T-helper 22 cell (primary cell): ENCODE data around the gene MIGA1.
"Not testable (repeated sequence)": the region's sequence is repeated elsewhere in the genome, so short reads cannot be mapped to it uniquely, and the experiment has no call there.

ENCODE experiments used
- DNase-seq: peaks from one replicate; pipeline ENCODE4 v3.0.0-alpha.2; 2020; ENCODE audit warnings: low read depth

The MIGA1 gene

DNA sequence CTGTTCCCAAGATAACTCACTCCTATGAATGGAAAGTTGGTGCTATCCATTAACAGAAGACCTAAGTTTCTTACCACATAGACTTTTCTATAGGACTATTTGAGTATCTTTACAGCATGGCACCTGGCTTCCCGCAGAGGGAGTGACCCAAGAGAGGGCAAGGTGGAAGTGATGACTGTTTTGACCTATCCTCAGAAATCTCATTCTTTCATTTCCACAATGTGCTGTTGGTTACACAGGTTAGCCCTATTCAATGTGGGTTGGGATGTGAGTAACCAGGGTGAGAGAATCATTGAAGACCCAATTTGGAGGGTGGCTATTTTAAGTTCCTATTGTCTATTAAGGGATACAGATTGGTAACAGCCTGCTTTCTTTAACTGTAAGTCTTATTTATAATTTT lies 70.6 kb downstream of the MIGA1 start:
- no peak for DNase-seq

DNA sequence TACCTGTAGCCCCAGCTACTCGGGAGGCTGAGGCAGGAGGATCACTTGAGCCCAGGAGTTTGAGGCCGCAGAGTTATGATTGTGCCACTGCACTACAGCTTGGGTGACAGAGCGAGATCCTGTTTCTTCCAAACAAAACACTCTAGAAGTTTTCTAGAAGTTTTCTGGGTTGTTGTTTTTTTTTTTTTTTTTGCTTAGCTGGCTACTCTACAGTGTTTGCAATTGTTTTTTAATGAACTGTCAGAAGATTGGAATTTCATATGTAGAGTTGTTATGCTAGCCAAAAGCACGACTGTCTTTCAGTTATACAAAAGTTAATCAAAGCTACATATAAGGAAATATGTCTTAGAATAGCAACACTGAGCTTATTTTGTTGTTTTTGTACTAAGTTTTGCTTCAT lies 78.1 kb downstream of the MIGA1 start:
- DNase-seq: no peak

DNA sequence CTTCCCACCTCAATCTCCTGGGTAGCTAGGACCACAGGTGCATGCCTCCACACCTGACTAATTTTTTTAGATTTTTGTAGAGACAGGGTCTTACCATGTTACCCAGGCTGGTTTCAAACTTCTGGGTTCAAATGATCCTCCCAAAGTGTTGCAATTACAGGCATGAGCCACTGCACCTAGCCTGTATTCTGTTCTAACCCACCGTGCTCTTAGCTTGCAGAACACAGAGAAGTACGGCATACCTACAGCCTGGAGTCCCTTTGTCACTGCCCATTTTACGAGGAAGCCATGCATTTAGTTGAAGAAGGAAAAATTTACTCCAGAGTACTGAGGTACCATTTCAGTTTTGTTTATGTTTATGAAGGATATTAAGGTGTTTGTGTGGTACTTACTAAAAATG lies 79.3 kb downstream of the MIGA1 start:
- no peak for DNase-seq

DNA sequence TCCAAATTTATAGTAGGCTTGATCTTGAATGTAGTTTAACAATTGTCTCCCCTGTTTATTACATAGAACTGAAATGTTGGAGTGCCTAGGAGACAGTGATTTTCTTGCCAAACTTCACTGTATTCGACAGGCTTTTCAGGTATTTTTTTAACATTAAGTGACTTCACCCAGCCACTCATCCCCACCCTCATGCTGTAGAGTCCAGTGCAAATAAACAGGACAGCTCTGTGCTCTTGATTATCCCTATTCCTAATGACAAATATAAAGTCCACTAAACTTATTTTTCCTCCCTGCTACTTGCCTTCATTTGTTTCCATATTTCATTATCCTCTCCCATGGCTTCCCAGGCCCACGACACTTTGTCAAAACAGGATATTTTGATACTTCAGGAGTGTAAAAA lies 79.8 kb downstream of the MIGA1 start:
- no peak for DNase-seq

DNA sequence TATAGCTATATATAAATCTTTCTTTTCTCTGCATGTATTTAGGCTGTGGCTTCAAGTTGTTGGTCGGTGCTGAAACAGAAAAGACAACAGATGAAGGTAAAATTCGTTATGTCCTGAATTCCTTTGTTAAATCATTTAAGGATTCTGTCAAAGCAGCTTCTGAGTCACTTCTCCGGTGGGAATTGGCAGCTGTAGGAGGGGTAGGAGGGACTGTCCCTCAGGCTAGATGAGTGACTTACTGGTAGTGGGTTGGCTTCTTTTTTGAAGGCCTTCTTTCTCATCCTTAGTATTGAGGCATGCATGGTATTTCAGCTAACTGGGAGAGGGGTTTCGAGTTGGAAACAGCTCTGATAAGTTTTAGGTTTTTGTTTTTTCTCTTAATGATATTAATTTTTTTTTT lies 86.8 kb downstream of the MIGA1 start:
- DNase-seq: no peak

DNA sequence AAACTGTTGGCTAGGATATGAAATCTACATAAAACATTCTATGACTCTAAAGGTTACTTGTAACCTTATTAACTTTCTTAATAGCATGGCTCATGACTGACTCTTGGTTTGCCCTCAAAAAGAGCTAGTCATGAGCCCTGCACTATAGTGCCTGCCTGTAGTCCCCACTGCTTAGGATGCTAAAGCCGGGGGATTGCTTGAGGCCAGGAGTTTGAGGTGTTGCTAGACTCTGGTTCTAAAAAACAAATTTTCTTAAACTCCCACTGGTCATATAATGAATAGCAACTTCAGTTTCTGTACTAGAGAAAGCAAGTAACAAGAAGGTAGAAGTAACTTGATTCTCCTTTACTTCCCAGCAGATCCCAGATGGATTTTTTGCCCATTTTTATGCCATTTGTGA lies 93.2 kb downstream of the MIGA1 start:
- no peak for DNase-seq

DNA sequence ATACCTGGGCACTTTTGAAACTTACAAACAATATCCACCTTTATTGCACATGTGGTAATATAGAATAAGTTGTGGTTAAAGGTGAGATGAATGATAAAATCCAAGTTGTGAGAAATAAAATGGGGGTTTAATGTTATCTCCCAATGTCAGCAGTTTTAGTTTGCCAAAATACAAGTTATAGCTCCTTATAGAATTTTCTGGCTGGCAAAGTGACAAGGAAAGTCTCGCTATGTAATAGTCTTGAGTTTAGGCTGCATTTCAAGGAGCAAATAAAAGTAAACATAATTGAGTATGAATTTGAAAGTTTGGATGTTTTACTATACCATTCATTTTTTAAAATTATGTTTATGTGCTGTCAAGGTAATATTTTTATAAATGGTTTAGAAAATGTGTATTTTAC lies 94.0 kb downstream of the MIGA1 start:
- no peak for DNase-seq

DNA sequence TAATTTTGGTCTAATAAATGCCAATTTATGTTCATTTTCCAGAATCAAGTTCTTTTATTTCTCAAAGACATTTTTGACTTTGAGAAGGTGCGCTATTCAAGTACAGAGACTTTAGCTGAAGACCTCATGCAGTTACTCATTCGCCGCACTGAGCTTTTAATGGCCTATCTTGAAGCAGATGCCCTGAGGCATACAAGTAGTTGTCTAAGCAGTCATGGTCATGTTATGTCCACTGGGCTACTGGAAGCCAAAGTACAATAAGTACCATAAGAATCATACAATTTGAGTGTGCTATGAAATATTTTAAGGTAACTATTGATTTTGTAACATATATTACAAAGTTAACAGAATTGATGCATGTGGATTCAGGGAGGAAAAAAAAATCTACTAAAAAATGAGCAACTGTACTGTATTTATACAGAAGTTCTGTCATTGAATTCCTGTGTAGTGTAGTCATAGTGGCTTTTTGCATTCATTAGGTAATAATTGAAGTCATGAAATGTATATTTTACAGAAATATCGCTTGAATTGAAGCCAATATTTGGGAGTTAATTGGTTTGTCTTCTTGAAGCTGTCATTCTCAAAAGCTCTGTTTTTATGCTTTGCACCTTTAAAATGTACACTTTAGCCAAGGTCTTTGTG lies 95.5 kb downstream of the MIGA1 start:
- no peak for DNase-seq

DNA sequence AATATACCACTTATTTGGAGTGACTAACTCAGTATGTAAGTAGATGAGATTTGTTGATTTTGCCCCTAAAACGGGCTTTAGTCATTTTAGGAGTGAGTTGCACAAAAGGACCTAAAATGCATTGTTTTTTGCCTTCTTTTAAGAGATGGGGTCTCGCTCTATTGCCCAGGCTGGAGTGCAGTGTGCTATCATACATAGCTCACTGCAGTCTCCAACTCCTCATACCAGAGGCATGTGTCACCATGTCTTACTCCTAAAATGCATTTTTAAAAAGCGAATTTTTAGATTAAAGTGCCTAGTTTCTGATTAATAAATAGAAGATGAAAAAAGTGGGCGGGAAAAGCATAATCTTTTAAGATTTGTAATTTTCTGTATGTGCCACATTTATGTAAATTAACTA lies 97.4 kb downstream of the MIGA1 start:
- DNase-seq: no peak

DNA sequence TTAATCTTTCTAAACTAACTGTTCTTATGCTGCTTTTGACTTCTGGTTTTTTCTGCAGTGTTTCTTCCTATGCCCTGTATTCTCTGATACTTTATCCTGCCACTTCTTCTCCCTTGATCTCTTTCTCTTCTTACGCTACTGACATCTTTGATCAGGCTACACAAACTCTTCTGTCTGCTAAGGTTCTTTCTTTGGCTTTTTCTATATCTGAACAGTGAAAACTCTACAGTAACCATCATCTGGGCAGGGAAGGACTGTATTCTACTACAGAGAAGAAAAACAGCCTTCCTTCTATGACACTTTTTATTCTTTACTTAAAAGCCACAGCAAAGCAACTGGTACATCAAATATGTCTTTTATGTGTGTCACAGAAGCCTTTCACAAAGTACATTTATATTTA lies 101.6 kb downstream of the MIGA1 start:
- DNase-seq: no peak

DNA sequence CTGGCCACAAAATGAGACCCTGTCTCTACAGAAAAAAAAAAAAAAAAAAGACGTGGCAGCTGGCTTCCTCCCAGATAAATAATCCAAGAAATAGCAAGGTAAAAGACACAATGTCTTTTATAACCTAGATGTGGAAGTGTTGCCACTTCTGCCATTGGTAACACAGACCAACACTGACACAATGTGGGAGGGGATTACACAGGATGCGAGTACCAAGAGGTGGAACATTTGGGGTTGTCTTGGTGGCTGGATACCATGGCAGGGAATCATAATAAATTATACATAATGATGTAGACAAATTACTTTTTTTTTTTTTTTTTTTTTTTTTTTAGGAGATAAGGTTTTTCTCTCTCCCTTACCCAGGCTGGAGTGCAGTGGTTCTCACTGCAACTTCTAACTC lies 103.0 kb downstream of the MIGA1 start:
- no peak for DNase-seq

DNA sequence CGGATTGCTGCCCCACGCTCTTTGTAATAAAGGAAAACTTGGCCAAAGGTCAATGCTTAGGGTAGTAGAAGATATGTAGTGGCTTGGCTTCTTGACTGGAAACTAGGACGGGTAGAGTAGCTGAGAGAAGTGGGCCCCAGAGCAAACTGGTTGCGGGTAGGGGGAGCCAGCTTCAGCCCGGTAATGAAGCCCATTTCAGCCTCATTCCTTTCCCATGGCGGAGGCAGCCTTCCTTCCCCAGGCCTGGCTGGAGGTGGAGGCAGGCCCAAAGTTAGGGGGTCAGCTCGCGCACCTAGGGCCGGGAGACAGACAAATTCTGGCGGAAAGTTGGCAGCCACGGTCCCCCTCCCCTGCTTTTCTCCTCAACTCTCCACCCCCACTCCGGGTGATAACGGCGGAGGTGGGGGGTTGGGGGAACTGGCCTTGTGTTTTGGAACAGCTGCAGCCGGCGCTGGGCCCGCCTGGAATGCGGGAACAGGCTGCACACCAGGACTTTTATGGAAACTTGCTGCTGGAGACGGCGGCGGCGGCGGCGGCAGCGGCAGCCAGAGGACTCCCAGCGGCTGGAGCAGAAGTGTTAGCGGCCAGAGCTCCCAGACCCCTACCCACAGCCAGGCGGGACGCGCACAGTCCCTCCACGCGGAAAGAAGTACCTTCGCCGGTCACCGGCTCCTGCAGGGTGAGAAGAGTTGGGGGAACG lies 108.8 kb downstream of the MIGA1 start, which contains the start of gene NEXN:
Gene NEXN, plus strand, starts transcription at position 544 of the 700 bp plus-strand sequence. CDS start 27,483 bp downstream, outside the sequence.
- DNase-seq: no peak

DNA sequence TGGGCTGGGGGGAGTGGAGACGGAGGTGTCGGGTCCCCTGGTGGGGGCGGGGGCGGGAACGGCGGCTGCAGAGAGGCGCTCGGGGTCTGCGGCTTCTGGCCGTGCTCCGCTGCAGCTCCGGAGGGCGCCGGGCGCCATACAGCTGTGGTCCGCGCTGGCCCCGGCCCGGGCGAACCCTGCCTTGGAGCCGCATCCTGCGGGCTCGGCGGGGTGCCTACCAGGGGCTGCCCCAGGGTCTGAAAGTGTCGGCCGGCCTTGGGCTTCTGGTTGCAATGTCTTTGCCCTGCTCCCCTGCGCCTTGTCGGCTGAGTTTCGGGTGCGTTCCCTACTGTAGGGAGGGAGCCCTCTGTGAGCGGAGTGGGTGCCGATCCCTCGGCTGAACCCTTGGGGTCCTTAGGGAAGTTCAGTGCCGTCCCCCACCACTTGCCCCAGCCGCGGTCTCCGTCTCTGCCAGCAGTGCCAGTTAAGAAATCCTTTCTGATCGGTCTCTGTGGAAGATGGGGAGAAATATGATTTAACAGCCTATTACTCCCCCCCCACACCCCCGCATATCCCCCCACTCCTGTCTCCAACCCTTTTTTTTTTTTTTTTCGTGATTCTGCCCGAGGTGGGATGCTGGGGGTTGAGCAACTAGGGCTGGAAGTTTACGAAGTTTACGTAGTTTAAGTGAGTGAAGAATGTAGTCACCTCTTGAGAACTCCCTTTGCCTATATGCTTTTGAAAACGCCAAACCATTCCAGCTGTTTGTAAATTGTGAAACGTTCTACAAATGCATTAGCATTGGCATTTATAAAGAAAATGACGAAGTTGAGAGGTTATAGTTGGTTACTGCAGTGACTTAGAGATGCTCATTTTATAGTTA lies 109.6 kb downstream of the MIGA1 start:
- DNase-seq: no peak

DNA sequence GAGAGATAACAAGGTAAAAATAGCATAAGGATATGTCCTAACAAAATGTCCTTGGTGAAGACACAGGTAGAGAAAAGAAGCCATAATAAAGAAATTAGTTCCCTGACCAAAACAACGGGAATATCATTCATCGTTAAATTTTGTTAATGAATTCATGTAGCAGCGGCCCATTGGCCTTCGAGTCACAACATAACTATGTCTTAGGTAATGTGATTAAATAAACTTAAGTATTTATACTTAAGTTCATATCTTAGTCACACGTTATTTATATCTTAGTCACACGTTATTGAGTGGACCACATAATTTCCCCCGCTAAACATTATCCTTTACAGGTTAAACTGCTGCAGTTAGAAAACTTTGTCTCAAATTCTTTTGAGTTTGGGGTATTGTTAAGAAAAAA lies 110.2 kb downstream of the MIGA1 start:
- DNase-seq: no peak

DNA sequence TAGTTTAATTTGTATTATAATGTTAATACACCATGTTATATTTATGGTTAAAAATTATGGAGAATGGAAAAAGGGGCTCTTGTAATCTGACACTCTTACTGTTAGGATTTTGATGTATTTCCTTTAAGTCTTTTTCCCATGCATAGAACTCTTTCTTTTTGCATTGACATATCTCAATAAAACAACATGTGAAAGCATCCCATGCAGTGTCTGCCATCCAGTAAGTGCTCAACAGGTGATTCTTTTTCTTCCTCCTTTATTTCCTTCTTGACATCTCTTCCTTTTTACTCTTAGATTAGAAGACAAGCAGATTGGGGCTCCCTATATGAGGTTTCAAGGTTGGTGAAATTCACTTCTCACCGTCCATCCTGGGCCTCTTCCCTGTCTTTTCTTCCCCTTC lies 111.8 kb downstream of the MIGA1 start:
- no peak for DNase-seq

DNA sequence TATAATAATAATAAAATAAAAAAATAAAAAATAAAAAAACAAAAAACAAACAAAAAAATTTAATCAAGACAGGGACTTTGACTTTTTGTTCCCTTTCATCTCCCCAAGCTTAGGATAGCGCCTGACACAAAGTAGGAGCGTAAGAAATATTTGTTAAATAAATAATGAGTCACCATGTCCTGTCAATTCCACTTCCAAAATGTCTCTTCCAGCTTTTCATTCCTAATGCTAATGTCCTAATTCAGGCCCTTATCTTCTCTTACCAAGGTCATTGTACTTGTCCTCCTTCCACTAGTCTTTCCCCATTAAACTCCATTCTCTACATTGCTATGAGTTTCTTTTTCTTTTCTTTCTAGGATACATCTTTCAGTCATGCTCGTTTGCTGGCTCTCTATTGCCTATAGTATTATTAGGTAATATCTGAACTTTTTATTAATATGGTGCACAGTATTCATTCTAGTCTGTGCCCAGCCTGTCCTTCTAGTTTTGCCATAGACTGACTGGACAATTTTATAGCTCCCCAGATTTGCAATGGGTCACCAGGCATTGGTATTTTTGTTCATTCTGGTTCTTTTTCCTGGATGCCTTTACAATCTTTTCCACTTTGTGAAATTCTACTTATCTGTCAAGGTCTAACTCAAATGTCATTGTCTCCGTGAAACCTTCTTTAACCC lies 120.3 kb downstream of the MIGA1 start:
- no peak for DNase-seq

DNA sequence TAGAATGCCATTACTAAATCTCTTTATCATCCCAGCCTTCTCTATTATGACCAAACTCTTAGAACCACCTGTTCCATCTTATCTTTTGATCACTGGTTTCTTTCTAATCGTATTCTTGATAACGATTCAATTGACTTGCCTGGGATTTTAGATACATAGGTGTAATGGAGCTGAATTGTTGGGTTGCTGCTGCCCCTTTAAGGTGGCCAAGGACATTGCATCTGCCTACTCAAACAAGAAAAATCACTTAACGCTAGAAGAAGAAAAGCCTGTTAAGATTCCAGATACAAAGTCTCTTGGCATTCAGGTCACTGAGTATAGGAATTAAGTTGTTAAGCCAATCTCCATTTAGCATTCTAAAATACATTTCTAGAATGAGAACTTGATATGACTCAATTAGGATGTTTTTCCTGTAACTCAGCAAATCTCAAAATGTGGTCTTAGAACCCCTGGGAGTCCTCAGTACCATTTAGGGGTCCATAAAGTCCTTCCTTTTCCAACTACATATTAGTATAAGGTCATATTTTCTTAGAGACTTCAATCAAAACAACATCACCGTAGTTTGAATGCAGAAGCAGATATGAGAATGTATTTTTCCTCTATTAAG lies 121.3 kb downstream of the MIGA1 start:
- DNase-seq: no peak

DNA sequence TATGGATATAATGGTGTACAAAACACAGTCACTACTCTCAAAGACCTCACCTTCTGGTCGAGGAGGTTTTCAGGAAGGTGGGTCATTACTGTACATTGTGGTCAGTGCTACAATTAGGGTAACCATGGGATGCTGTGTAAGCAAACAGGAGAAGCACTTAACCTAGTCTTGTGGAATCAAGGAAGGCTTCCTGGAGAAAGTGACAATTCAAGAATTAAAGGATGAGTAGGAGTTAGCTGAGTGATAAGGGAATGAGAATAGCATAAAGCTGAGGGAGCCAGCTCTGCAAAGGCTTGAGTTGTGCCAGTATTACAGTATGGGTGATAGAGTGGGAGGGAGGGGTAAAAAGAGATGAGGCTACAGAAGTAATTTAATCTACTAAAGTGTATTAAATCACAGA lies 126.2 kb downstream of the MIGA1 start:
- DNase-seq: no peak

DNA sequence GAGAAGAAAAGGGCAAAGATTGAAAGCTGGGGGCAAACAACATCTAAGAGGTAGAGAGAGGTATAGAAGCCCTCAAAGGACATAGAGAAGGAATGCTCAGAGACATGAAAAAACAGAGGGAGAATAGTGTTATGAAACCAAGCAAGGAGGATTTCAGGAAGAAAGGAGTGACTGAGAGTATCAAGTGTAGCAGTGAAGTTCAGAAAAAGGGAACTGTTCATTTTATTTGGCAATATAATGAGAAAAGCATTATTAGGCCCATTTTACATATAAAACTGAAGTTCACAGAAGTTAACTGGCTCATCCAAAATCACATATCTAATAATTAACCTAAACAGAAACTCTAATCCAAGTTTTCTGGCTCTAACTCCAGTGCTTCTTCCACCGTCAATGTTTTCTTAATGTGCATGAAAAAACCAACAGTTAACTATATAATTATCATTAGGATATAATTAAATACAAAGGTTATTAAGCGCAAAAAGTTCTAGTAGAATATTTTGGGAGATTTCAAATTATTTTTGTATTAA lies 126.6 kb downstream of the MIGA1 start:
- DNase-seq: no peak

DNA sequence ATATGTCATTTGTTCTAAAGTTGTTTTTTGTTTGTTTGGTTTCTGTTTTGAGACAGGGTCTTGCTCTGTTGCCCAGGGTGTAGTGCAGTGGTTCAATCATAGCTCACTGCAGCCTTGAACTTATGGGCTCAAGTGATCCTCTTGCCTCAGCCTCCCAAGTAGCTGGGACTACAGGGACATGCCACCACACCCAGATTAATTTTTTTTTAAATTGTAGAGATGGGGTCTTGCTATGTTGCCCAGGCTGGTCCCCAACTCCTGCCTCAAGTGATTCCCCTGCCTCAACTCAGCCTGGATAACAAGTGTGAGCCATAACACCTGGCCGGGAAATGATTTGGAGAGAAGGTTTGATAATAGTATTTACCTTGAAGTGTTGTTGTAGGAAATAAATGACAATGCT lies 127.2 kb downstream of the MIGA1 start:
- DNase-seq: no peak

DNA sequence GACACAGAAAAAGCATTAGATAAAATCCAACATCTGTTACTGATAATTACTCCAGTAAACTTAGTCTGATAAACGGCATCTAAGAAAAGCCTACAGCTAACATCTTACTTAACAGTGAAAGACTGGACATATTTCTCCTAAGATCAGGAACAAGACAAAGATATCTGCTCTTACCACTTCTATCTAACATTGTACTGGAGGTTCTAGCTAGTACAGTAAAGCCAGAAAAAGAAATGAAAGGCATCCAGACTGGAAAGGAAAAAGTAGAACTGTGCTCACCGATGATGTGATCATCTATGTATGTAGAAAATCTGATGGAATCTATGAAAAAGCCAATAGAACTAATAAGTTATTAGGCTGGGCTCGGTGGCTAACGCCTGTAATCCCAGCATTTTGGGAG lies 130.7 kb downstream of the MIGA1 start:
- no peak for DNase-seq

DNA sequence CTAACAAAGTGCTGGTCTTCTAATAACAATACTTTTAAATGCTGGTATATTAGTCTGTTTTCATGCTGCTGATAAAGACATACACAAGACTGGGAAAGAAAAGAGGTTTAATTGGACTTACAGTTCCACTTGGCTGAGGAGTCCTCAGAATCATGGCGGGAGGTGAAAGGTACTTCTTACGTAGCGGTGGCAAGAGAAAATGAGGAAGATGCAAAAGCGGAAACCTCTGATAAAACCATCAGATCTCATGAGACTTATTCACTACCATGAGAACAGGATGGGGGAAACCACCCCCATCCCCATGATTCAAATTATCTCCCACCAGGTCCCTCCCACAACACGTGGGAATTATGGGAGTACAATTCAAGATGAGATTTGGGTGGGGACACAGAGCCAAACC lies 139.5 kb downstream of the MIGA1 start:
- DNase-seq: not testable (repeated sequence)
